Left ventricle myocardium inferior (tissue), 1 donor: ENCODE results near the gene SRSF5. TPM values are rescaled to one million over a fixed set of nuclear protein-coding genes. Genes with fewer than 3 reads are reported as not detected.
A peak's percentile ranks its signal among the peaks of the same experiment; 100 is the strongest.

ENCODE experiments used
- DNase-seq: peaks from one replicate; pipeline ENCODE4 v3.0.0-alpha.2; 2020
- H3K27ac ChIP-seq: fragments of 200-600 bp; replicated peaks from 2 replicates; pipeline ENCODE4 v1.8.0; 2021
- H3K27me3 ChIP-seq: fragments of 200-600 bp; 2 replicates; pipeline ENCODE4 v1.8.0; 2021; ENCODE audit warnings: low read depth
- H3K36me3 ChIP-seq: fragments of 200-600 bp; 2 replicates; pipeline ENCODE4 v1.8.0; 2021
- H3K4me1 ChIP-seq: fragments of 200-600 bp; 2 replicates; pipeline ENCODE4 v1.8.0; 2021
- H3K4me3 ChIP-seq: fragments of 200-600 bp; 2 replicates; pipeline ENCODE4 v1.8.0; 2021; ENCODE audit warnings: mild to moderate bottlenecking, moderate library complexity
- H3K9me3 ChIP-seq: fragments of 200-600 bp; replicated peaks from 2 replicates; pipeline ENCODE4 v1.8.0; 2021
- CTCF ChIP-seq: fragments of 200-600 bp; IDR thresholded peaks from 2 replicates; pipeline ENCODE4 v1.8.0; 2021; ENCODE audit warnings: antibody characterized with exemption, mild to moderate bottlenecking, borderline replicate concordance
- intact Hi-C: fragments of 100-400 bp; cut with micrococcal nuclease; formaldehyde crosslinking; loops from one replicate; pipeline ENCODE4 v1.11.0; 2022
- total RNA-seq: library from RNA; stranded (reverse); fragmentation: NEBNext Ultra II Directional; extraction: Animal tissue kit (Norgen Biotek cat#: 25700); gene quantifications from one replicate; pipeline ENCODE4 v1.2.1, GENCODE V29; 2021
- donor health status: DM: no; HTN: yes; CAD: no; lungs with severe emphysema.

The SRSF5 gene
- total RNA-seq, 1 donor from 2014 or later, result 167 TPM

GRCh38 chr14:69816216-69816615 is 49.3 kb downstream of the SRSF5 start:
- intact Hi-C loops, result no loop called here

DNA sequence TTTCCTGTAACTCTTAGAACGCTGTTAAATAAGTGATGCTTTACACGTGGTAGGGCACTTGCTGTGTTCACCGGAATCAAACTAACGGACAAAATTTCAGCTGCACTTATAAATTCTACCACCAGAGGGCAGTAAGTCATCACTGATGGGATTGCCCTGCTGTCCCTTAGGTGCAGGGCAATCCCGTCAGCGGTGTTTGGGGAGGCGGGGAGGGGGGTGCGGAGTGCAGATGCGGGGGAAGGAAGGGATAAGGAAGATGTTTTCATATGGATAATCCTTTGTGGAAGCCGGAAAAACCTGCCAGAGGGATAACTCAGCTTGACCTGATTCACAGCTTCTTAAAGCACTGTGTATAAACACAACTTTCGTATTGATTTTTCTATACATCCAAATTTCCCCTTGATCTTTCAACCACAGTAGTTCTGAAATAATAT is 51.8 kb downstream of the SRSF5 start:
- Histone ChIP-seq H3K9me3 (no peaks in the 10 kb centered on the region), H3K4me3 (no peak overlapping the region), H3K27me3 (peaks cover 95% of the 10 kb centered on the region), H3K4me1 (no peaks in the 10 kb centered on the region), H3K36me3 (no peaks in the 10 kb centered on the region), H3K27ac (no peak overlapping the region)
- DNase-seq, result no peak
- peak; percentile 82 for TF ChIP-seq CTCF
- intact Hi-C loops, result loop anchor here (2.0 kb wide), 1 partner anchor 208 kb away; no protein-coding TSS in a partner anchor

More at GRCh38 chr14:69816216-69816615, 49.3 kb downstream of the SRSF5 start:
- no peaks in the 10 kb centered on the region for H3K9me3 ChIP-seq
- H3K27me3 ChIP-seq, result peaks cover 98% of the 10 kb centered on the region
- no peaks in the 10 kb centered on the region for H3K4me1 ChIP-seq
- H3K4me3 ChIP-seq, result no peak overlapping the region
- H3K36me3 ChIP-seq, result no peaks in the 10 kb centered on the region
- TF ChIP-seq CTCF, result no peak
- no peak overlapping the region for H3K27ac ChIP-seq
- no peak for DNase-seq

- intact Hi-C loops, result loop anchor here (2.0 kb wide), 1 partner anchor 207 kb away; no protein-coding TSS in a partner anchor
- H3K27me3 ChIP-seq, result peaks cover 90% of the 10 kb centered on the region
Observed at GRCh38 chr14:69819607-69820006, 52.7 kb downstream of the SRSF5 start.

DNA sequence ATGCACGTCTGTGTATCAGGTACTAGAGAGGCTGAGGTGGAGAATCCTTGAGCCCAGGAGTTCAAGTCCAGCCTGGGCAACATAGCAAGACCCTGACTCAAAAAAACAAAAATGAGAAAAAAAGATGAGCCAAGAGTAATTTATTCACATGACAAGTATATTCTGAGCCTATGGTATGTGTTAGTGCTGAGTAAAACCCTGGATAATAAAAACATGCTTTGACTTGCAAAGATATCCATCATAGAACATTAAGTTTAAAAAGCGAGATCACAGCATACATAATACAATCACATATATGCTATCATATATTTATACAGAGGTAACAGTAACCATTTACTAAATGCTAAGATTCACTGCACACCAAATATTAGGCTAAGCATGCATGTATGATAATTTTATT is 54.0 kb downstream of the SRSF5 start:
- intact Hi-C loops, result no loop called here
- peaks cover 6% of the 10 kb centered on the region for H3K9me3 ChIP-seq
- H3K4me1 ChIP-seq, result no peaks in the 10 kb centered on the region
- no peak overlapping the region for H3K27ac ChIP-seq
- H3K4me3 ChIP-seq, result no peak overlapping the region
- H3K36me3 ChIP-seq, result no peaks in the 10 kb centered on the region
- no peak for TF ChIP-seq CTCF
- peaks cover 82% of the 10 kb centered on the region for H3K27me3 ChIP-seq
- DNase-seq, result no peak

More at GRCh38 chr14:69819607-69820006, 52.7 kb downstream of the SRSF5 start:
- no peak overlapping the region for H3K4me3 ChIP-seq
- DNase-seq, result no peak
- no peaks in the 10 kb centered on the region for H3K9me3 ChIP-seq
- no peak for TF ChIP-seq CTCF
- H3K4me1 ChIP-seq, result no peaks in the 10 kb centered on the region
- H3K27ac ChIP-seq, result no peak overlapping the region
- H3K36me3 ChIP-seq, result no peaks in the 10 kb centered on the region

Other genes with a start within 250 kb of the SRSF5 start
- not detected for gene CCDC177, start 192.3 kb upstream of the SRSF5 start, total RNA-seq
- 23.9 TPM for gene SUSD6, start 155.5 kb upstream of the SRSF5 start, total RNA-seq
- gene SLC10A1, start 30.1 kb downstream of the SRSF5 start, total RNA-seq, result not detected
- gene SMOC1, start 112.3 kb downstream of the SRSF5 start, total RNA-seq, result 4.4 TPM